ENCODE measurements around the gene TRAFD1. TPM values are rescaled to one million over a fixed set of nuclear protein-coding genes. Genes with fewer than 3 reads are reported as not detected.

The TRAFD1 gene
- total RNA-seq (2022; extraction: Qiagen RNA extraction; ENCODE audit: low read depth), result 18.0 to 21.6 TPM (median 20.4 TPM) in 5 replicates

GRCh38 chr12:112125250-112125999 is at the start of gene TRAFD1:
Gene TRAFD1, plus strand, starts transcription at chr12:112125560. Its CDS starts 4,963 bp downstream, at chr12:112130523.

GRCh38 chr12:112108202-112109079 is 16.9 kb upstream of the TRAFD1 start, which contains the start of gene NAA25:
Gene NAA25, minus strand, starts transcription at chr12:112108783. Its CDS starts 10 bp downstream, at chr12:112108773.

Other genes starting within 250 kb of the TRAFD1 start
- 5.6 to 7.4 TPM (median 6.3 TPM) in 5 replicates for gene TMEM116, start 112.4 kb upstream of the TRAFD1 start, total RNA-seq (2022; extraction: Qiagen RNA extraction; ENCODE audit: low read depth)
- gene ERP29, start 112.1 kb upstream of the TRAFD1 start, total RNA-seq (2022; extraction: Qiagen RNA extraction; ENCODE audit: low read depth), result 116 to 137 TPM (median 131 TPM) in 5 replicates
- 18.5 to 24.5 TPM (median 22.8 TPM) in 5 replicates for gene NAA25, start 16.8 kb upstream of the TRAFD1 start, total RNA-seq (2022; extraction: Qiagen RNA extraction; ENCODE audit: low read depth)

All from A549 treated with CpdA at 1 μM for 4 hours (cell line).